Rectal smooth muscle tissue (tissue), 1 donor: ENCODE measurements around the gene SQSTM1.

Source experiments
- H3K27ac ChIP-seq: one replicate; pipeline ENCODE4 v1.7.0; 2013; ENCODE audit warnings: low read depth, low read length, inconsistent platforms
- H3K27me3 ChIP-seq: one replicate; pipeline ENCODE4 v1.7.0; 2013; ENCODE audit warnings: low read length; ENCODE audit not compliant: control insufficient read depth, insufficient read depth
- H3K36me3 ChIP-seq: one replicate; pipeline ENCODE4 v1.7.0; 2013; ENCODE audit warnings: low read length; ENCODE audit not compliant: control insufficient read depth, insufficient read depth
- H3K4me1 ChIP-seq: one replicate; pipeline ENCODE4 v1.7.0; 2013; ENCODE audit warnings: low read length; ENCODE audit not compliant: control insufficient read depth, insufficient read depth
- H3K4me3 ChIP-seq: one replicate; pipeline ENCODE4 v1.7.0; 2013; ENCODE audit warnings: low read length
- H3K9ac ChIP-seq: one replicate; pipeline ENCODE4 v1.7.0; 2013; ENCODE audit warnings: low read length

SQSTM1 gene

DNA sequence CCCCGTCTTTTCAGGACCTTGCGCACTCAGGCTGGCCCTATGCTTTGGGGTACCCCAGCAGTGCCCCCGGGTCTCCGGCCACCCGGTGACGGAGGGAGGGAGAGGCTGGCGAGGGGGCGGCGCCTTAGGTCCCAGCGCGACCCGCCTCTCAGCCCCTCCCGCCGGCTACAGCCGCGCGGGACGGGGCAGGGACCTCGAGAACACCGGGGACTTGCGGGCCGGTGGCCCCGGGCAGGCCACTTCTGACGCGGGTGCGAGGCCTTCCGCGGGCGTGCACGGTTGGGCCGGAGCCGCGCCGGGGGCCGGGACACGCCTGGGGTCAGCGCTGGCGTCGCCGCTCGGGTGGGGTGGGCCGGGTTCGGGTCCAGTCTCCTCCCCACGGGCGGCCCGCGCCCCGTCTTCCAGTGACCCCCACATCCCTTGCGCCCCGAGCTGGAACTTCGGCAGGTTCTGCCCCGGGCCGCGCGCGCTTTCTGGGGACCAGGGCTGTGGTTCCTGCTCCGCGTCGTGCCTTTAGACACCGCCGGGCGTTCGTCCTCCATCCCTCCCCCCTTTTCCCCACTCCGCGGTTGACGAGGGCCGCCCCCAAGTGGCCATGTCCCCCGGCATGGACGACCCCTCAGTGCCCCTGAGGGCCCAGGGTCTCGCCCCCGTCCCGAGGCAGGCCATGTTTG is 3.8 kb upstream of the SQSTM1 start:
- H3K4me3 ChIP-seq = peak overlapping the region; percentile 49
- H3K36me3 ChIP-seq = peaks cover 3% of the 10 kb centered on the region
- H3K27ac ChIP-seq = peak overlapping the region; percentile 54
- peaks cover 20% of the 10 kb centered on the region for H3K4me1 ChIP-seq
- H3K9ac ChIP-seq = no peak overlapping the region
- H3K27me3 ChIP-seq = no peaks in the 10 kb centered on the region

DNA sequence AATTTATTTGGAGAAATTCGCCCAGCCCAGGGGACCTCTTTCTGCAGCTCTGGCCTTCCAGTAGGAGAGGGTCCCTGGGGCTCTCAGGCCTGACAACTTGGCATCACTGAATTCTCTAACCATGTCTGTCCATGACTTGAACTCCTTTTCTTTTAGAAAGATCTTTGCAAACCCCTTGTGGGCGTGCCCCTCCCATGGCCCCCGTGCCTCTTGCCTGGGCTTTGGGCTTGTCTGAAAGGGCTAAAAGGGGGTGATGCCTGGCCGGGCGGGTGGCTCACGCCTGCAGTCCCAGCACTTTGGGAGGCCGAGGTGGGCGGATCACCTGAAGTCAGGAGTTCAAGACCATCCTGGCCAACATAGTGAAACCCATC is 3.2 kb upstream of the SQSTM1 start:
- peak overlapping the region; percentile 54 for H3K27ac ChIP-seq
- H3K4me1 ChIP-seq = peaks cover 25% of the 10 kb centered on the region
- no peaks in the 10 kb centered on the region for H3K27me3 ChIP-seq
- no peaks in the 10 kb centered on the region for H3K36me3 ChIP-seq
- no peak overlapping the region for H3K9ac ChIP-seq
- H3K4me3 ChIP-seq = peak overlapping the region; percentile 49

DNA sequence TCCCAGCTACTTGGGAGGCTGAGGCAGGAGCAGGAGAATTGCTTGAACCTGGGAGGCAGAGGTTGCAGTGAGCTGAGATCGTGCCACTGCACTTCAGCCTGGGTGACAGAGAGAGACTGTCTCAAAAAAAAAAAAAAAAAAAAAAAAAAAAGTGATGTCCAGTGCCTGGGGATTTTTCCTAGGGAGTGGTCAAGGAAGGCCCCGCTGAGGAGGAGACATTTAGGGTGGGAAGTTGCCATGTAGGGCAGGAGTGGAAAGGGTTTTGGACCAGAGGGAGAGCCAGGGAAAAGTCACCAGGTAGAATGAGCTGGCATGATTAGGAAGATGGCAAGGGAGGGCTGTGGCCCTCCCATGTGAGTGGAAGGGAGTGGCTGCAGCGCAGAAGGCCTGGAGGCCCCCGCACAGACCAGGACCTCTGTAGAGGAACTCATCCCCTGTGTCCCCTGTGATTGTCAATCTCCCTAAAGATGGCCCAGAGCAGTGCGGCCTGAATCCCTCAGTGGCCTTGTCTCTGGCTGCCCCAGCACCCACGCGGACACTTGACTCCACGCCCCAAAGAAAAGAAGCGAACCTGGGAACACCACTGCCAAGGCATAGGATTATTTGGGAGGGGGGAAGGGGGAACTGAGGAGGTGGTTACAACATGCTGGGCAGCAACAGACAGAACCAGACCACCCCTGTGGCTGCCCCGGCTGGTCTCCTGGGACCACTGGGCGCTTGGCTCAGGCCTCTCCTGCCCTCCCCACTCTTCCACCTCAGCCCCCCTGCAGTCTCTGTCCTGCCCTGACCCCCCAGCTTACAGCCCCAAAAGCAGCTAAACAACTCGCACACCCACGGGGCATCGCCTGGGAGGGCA is 2.6 kb upstream of the SQSTM1 start:
- Histone ChIP-seq H3K36me3 (peaks cover 5% of the 10 kb centered on the region), H3K27me3 (no peaks in the 10 kb centered on the region), H3K9ac (peak overlapping the region; percentile 66), H3K4me1 (peaks cover 32% of the 10 kb centered on the region), H3K27ac (peak overlapping the region; percentile 98), H3K4me3 (peak overlapping the region; percentile 70)

DNA sequence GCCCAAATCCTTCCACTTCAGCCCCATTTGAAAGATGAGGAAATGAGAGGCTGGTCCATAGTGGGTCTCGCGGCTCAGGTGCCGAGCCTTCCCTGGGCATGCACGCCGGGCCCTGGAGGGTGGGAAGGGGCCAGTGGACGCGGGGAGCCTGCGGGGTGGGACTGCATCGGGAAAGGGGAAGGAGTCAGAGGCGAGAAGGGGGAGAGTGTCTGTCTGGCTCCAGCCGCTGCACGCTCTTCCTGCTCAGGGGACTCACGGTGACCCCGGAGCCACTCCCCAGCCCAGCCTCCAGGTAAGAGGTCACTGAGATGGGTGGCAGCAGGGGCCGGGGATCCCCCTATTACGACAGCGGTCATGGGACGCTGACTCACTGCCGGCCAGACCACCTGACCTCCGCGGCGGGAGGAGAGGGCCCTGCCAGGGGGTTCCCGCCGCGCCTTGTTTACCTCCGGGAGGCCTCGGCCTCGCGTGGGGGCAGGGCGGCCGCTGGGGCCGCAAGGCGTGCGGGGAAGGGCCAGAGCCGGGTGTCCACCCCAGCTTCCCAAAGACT is 1.9 kb upstream of the SQSTM1 start:
- H3K36me3 ChIP-seq = peaks cover 11% of the 10 kb centered on the region
- peak overlapping the region; percentile 98 for H3K27ac ChIP-seq
- peaks cover 32% of the 10 kb centered on the region for H3K4me1 ChIP-seq
- H3K27me3 ChIP-seq = no peaks in the 10 kb centered on the region
- H3K9ac ChIP-seq = peak overlapping the region; percentile 66
- H3K4me3 ChIP-seq = peak overlapping the region; percentile 70

DNA sequence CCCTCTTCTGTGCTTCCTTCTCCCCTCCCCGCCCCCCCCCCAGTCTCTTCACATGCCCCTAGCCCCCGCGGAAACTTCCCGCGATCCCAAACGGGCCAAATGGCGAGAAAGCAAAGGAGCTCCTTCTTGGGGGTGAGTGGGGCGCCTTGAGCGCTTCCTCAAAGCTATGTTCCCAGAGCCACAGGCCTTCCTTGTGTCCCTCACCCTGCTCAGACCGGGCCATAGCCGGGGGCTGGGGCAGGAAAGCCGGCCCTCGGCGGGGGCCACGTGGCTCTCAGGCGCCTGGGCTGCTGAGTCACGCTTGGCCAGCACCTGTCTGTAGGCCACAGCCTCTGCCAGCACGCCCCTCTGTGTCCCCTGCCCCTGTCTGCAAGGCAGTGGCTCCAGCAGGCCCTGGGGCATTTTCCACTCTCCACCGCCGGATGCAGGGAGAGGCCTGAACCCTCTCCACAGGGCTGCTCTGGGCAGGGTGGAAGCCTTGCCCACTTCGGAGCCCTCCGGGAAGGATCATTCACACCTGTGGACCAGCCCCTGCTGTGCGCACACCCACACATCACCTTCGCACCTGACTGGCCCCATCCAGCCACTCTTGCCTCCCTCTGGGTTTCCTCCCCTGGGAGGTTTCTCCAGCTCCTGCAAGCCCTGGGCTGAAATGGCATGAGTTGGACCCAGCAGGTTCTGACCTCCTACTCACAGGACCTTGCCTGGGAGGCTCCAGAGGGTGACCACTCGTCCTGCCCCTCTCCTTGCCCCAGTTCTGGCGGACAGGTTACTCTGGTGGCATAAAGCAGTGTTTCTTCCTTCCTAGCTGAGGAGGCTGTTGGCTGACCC is 1.2 kb upstream of the SQSTM1 start:
- no peaks in the 10 kb centered on the region for H3K27me3 ChIP-seq
- peak overlapping the region; percentile 32 for H3K9ac ChIP-seq
- H3K4me3 ChIP-seq = peak overlapping the region; percentile 89
- H3K36me3 ChIP-seq = peaks cover 18% of the 10 kb centered on the region
- peaks cover 32% of the 10 kb centered on the region for H3K4me1 ChIP-seq
- peak overlapping the region; percentile 98 for H3K27ac ChIP-seq

DNA sequence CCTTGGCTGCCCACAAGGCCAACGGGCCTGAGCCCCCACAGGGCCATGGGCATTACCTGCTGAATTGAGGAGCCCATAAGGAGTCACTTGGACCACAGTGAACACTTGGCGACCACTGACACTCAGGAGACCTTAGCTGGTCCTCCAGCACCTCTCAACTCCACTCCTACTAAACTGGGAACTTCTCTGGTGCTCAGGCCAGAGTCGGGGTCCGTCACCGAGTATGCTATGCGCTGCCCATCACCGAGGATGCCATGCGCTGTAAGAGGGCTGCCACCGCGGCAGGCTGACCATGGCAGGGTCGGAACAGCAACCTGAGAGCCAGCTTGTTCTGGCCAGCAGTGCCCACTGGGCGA is 600 bp upstream of the SQSTM1 start:
- Histone ChIP-seq H3K9ac (peak overlapping the region; percentile 32), H3K4me1 (peaks cover 32% of the 10 kb centered on the region), H3K36me3 (peaks cover 24% of the 10 kb centered on the region), H3K4me3 (peak overlapping the region; percentile 89), H3K27me3 (no peaks in the 10 kb centered on the region), H3K27ac (peak overlapping the region; percentile 98)

DNA sequence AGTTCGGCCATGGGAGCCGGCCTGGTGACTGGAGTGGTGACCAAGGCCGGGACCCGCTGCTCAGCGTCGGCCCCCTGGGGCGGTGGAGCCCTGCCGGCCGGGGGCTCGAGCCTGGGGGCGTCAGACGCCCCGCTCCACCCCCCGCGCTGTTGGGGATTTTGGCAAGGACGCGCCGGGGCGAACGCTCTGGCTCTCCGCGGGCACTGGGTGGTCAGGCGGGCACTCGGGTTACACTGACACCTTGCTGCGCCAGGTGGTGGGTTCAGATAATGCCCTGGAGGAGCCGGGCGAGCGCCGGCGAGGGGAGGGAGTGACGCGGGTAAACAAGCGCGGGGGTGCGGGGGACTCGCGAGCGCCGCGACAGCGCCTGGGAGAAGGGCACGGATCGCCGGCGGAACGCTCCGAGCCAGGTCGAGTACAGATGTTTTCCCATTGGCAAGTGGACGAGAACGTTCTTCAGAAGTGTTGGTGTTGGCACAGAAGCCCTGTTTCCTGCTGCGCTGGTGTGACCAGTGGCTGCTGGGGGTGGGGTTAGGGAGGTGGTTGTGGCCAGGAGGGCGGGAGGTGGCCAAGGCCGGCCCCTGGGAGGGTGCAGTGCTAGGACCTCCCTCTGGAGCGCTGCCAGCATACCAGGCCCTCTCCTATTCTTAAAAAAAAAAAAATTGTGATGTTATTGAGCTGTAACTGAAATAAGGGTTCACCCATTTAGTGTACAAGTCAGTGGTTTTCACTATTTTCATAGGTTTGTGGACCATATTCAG is 773 bp downstream of the SQSTM1 start:
- peaks cover 32% of the 10 kb centered on the region for H3K4me1 ChIP-seq
- peak overlapping the region; percentile 98 for H3K27ac ChIP-seq
- H3K27me3 ChIP-seq = no peaks in the 10 kb centered on the region
- peaks cover 31% of the 10 kb centered on the region for H3K36me3 ChIP-seq
- peak overlapping the region; percentile 96 for H3K9ac ChIP-seq
- peak overlapping the region; percentile 89 for H3K4me3 ChIP-seq

DNA sequence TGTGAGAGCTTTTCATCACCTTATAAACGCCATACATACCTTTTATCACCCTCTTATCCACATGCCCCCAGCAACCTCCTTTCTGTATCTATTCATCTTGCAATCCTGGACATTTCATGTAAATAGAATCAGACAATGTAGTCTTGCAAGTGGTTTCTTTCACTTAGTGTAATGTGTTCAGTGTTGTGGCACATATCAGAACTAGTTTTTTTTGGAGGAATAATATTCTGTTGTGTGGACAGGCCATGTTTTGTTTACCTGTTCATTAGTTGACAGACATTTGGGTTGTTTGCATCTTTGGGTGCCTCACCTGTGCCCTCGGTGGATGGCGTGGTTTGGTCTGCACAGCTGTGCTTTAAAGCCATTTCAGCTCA is 1.3 kb downstream of the SQSTM1 start:
- peaks cover 32% of the 10 kb centered on the region for H3K4me1 ChIP-seq
- peaks cover 31% of the 10 kb centered on the region for H3K36me3 ChIP-seq
- no peaks in the 10 kb centered on the region for H3K27me3 ChIP-seq
- H3K9ac ChIP-seq = peak overlapping the region; percentile 0
- H3K4me3 ChIP-seq = peak overlapping the region; percentile 89
- no peak overlapping the region for H3K27ac ChIP-seq

DNA sequence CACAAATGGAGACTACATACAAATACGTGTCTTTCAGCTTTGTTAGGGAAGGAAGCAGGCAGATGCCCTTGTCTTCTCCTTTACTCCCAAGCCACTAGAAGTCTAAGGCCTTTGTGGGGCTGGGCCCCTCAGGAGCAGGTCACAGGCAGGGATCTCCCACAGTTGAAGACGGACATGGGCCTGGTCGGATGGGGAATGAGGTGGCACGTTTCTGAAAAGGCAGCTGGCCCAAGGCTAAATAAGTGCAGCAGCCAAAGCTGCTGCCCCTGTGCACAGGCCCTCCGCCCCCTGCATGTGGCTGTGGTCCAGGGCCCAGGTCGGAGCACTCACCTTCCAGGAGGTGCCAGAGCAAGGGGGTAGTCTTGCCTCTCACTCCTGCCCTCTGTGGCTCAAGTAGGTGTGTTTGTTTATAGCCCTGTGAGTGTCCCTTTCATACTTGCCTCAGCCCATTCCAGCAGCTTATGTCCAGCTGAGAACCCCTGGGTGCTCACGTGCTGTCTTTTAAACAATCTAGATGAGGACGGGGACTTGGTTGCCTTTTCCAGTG is 1.8 kb downstream of the SQSTM1 start:
- Histone ChIP-seq H3K27me3 (no peaks in the 10 kb centered on the region), H3K27ac (no peak overlapping the region), H3K9ac (peak overlapping the region; percentile 0), H3K4me3 (peak overlapping the region; percentile 89), H3K36me3 (peaks cover 32% of the 10 kb centered on the region), H3K4me1 (peaks cover 32% of the 10 kb centered on the region)

DNA sequence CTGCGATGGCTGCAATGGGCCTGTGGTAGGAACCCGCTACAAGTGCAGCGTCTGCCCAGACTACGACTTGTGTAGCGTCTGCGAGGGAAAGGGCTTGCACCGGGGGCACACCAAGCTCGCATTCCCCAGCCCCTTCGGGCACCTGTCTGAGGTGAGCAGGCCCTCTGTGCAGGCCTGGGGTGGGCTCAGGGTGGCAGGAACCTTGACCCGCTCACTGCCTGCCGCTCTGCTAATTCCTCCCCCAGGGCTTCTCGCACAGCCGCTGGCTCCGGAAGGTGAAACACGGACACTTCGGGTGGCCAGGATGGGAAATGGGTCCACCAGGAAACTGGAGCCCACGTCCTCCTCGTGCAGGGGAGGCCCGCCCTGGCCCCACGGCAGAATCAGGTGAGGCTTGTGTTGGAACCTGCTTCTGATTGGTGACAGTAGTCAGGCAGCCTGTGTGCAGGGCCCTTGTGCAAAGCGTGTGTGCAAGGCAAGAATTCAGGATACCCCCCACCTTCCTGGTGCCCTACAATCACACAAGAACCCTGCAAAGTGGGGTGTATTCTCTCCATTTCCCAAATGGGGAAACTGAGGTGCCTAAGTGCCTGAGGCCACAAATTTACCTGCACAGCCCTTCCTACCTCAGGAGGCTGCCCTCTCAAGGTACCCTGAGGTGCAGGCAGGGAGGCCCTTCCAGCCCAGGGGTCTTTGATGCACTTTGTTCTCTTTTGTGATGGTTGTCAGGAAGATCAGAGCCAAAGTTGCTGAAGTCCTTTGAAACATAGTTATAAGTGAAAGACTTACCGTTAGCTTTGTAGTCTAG is 3.4 kb downstream of the SQSTM1 start:
- H3K27me3 ChIP-seq = no peaks in the 10 kb centered on the region
- no peak overlapping the region for H3K4me3 ChIP-seq
- peaks cover 38% of the 10 kb centered on the region for H3K36me3 ChIP-seq
- H3K4me1 ChIP-seq = peaks cover 25% of the 10 kb centered on the region
- H3K27ac ChIP-seq = no peak overlapping the region
- no peak overlapping the region for H3K9ac ChIP-seq

DNA sequence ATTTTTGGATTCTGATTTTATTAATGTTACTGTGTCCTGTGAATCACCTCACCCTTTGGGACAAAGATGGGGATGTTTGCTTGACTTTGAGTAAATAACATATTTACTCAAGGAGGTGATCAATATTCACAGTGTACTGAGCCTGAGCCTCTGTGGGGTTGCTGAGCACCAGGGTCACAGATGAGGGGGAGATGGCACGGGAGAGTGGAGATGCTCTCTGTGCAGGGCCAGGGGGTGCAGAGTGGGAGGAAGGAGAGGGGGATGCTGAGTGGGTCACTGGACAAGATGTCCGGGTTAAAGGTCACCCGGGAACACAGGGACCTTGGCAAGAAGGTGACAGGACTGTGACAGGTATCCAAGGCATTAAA is 4.0 kb downstream of the SQSTM1 start:
- peaks cover 42% of the 10 kb centered on the region for H3K36me3 ChIP-seq
- no peak overlapping the region for H3K9ac ChIP-seq
- H3K27me3 ChIP-seq = no peaks in the 10 kb centered on the region
- H3K4me1 ChIP-seq = peaks cover 20% of the 10 kb centered on the region
- no peak overlapping the region for H3K4me3 ChIP-seq
- no peak overlapping the region for H3K27ac ChIP-seq
